Stimulated activated CD4-positive, alpha-beta T cell treated with anti-CD3 and anti-CD28 coated beads, Interleukin-12 subunit alpha, Interleukin-12 subunit beta, amount 100 ng/mL, for 4 hours (primary cell): Measurements from ENCODE around the gene UBQLN3.

Source experiments
- DNase-seq: peaks from one replicate; pipeline ENCODE4 v3.0.0-alpha.2; 2020

Gene UBQLN3

GRCh38 chr11:5509803-5510202 is at the start of gene UBQLN3:
UBQLN3 (minus strand) TSS chr11:5509957; CDS start chr11:5509558, 399 bp downstream.
- no peak for DNase-seq

GRCh38 chr11:5557751-5558150 is 48.0 kb upstream of the UBQLN3 start:
- DNase-seq = no peak

GRCh38 chr11:5556596-5557188 is 46.9 kb upstream of the UBQLN3 start:
- DNase-seq = no peak

- no peak for DNase-seq
These were observed 43.6 kb upstream of the UBQLN3 start for GRCh38 chr11:5553343-5553742.

GRCh38 chr11:5550440-5551095 is 40.8 kb upstream of the UBQLN3 start:
- no peak for DNase-seq

GRCh38 chr11:5548440-5548839 is 38.7 kb upstream of the UBQLN3 start, which contains the start of gene OR52H1:
OR52H1 (minus strand) TSS chr11:5548540; CDS start chr11:5545505, 3,035 bp downstream.
- DNase-seq = no peak

DNA sequence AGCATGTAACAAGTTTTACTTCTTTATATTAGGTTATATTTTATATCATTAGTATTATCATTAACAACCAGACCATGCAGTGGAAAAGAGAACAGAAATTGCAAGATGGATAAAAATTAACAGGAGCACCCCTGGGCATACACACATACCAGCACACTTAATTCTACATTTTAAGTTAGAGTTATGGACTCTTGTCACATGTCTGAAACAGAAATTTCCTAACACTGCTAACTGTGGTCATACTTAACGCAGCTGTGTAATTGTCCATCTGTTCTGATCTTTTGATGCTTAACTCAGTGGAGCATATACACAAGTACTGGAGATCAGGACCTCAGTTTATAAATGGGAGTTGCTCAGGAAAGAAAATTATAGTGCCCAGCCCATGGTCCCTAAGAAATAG is 38.2 kb upstream of the UBQLN3 start:
- no peak for DNase-seq

DNA sequence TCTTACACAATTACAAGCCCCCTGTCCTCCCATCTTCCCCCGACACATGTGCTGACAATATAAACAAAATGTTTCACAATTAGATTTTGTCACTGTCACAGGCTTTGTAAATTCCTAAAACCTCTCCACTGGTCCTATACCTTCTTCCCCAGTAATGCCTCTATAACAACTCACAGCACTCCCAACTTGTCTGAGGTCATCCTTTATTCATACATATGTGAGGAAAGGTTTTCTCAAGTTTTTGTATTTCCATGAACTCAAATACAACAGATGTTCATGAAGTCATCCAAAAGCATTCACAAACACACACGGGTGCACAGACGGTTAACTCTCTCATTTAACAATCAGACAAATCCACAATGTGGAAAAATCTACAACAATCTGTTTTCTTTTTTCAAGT is 36.7 kb upstream of the UBQLN3 start:
- no peak for DNase-seq

GRCh38 chr11:5541427-5541826 is 31.7 kb upstream of the UBQLN3 start:
- no peak for DNase-seq

GRCh38 chr11:5536482-5536881 is 26.7 kb upstream of the UBQLN3 start:
- DNase-seq = no peak

DNA sequence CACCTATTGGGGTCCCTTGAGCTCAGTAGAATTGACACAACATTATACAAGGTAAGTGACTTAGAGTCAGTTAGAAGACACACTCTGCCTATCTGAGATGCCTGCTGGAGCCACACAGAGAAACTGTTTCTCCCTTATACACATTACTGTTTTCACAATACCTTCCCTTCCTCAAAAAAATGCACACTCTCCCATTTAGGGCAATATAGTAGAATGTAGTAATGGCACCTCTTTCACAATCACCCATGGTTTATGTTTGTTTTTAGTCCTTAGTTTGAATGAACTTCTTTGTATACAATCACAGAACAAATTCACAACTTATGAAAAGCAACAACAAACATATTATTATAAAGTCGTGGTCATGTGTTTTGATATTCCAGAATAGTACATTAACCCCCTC is 24.3 kb upstream of the UBQLN3 start:
- DNase-seq = no peak

- DNase-seq = no peak
These were observed 21.5 kb upstream of the UBQLN3 start for GRCh38 chr11:5531053-5531831.

- no peak for DNase-seq
These were observed 18.7 kb upstream of the UBQLN3 start for GRCh38 chr11:5528495-5528894.

- no peak for DNase-seq
These were observed 18.0 kb upstream of the UBQLN3 start for GRCh38 chr11:5527716-5528115.

GRCh38 chr11:5524756-5525155 is 15.0 kb upstream of the UBQLN3 start:
- DNase-seq = no peak

- no peak for DNase-seq
These were observed 12.6 kb upstream of the UBQLN3 start for GRCh38 chr11:5522308-5522707.

DNA sequence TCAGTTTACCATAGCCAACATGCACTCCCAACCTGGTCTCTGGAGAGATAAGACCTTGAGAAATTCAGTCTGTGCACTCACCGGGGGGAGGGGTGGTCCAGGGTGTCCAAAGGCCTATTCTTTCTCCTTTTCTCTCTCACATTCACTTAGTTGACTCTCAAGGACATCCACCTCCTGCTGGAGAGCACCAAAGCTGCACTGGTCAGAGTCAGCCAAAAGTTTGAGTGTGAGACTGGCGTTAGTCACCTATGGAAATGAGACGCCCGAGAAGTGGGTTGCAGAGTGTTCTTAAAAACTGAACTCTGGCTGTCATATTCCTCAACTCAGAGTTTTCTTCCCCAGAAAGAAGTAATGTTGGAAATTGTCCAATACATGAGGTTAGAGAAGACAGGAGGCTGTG is 11.8 kb upstream of the UBQLN3 start:
- DNase-seq = no peak

DNA sequence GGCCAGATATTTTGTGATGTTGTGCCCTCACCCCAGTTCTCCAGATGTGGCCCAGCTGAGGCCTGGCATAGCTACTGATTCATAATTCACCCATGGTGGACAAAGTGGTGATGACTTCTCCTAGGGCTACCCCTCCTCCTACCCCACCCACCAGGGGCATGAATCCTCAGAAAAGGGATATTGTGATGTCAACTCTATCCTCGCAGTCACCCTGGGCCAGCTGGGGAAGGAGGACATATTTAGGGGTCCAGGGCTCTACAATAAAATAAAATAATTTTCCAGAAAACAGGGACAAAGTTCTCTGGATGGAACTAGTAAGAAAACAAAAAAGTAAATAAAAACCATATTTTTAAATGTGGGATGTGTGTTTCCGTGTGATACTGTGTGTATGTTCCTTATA is 6.8 kb upstream of the UBQLN3 start, which contains the start of gene UBQLNL:
TSS of gene UBQLNL (minus strand) at position 101 of the 400 bp plus-strand sequence. CDS start 258 bp downstream, outside the sequence.
- no peak for DNase-seq

DNA sequence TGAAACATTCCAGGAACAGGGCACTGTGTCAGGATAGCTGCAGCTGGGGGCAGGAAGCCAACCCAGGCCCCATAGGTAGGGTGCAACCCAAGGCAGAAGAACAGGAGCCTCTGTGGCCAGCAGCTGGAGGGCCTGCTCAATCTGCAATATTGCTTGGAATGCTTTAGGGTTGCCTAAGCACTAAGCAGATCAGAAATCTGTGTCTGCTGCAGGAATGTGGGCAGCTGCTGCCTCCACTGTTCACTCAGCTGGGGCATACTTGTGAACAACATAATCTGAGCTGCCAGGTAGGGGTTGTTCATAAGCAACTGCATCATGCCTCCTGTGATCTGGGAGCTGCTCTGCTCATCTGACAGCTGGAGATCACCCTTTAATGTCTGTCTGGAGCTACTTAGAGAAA is 5.1 kb upstream of the UBQLN3 start:
- DNase-seq = no peak

GRCh38 chr11:5508605-5509004 is 1.2 kb downstream of the UBQLN3 start:
- DNase-seq = no peak

DNA sequence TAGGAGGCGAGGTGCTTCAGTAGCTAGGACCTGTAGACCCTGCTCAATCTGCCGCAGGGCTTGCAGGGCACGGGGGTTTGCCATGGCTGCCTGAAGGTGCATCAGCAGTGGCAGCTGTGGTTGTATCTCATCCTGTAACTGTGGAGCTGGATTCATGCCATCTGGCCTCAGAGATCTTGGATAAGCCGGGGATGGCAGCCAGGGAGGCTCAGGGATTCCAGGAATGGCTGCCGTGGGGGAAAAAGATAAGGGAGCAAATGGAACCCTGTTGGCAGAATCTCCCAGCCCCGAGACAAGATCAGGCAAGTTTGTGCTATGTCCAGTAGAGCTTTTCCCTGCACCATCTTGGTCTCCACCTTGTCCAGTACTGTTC is 1.8 kb downstream of the UBQLN3 start:
- no peak for DNase-seq

GRCh38 chr11:5507177-5507932 is 2.4 kb downstream of the UBQLN3 start:
- no peak for DNase-seq

GRCh38 chr11:5505363-5506048 is 4.3 kb downstream of the UBQLN3 start:
- DNase-seq = no peak
